Measurements from ENCODE around the gene JAZF1. TPM values are rescaled to one million over a fixed set of nuclear protein-coding genes. Genes with fewer than 3 reads are reported as not detected.

The JAZF1 gene
- total and polyA plus RNA-seq, 4 donors: 5.2 to 16.5 (median 10.7) TPM

DNA sequence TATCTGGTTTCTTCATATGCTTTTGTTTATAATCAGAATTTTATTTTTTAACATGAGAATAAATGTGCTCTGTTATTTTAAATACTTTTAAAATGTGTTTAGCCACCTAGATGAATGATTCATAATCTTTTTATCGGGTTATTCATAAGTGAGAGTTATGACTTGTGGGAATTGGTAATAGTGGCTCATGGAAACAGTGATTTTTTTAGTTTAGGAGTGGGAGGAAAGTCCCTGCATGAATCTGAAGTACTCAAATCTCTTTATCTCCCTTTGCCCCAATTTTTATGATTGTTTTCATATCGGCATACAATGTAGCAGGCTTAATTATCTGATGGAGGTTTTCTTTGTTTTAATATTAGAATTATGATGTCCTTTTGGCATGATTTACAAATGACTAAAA lies 397.7 kb downstream of the JAZF1 start:
- ATAC-seq (ENCODE audit: insufficient read depth, low FRiP score): no peak
- no peak overlapping the region for H3K27ac ChIP-seq (ENCODE audit: low read depth in 1 of 2, low read length in 1 of 2)
- H3K27me3 ChIP-seq (ENCODE audit: control insufficient read depth in 3 of 3, insufficient read depth in 3 of 3, low read length in 2 of 3): no peaks in the 10 kb centered on the region
- no peak for DNase-seq
- H3K4me3 ChIP-seq: no peak overlapping the region
- no peaks in the 10 kb centered on the region for H3K9me3 ChIP-seq (ENCODE audit: control insufficient read depth in 4 of 4, insufficient read depth in 3 of 4, low read length in 3 of 4)
- peaks cover 0 to 2% (median 0%) of the 10 kb centered on the region in 5 donors for H3K4me1 ChIP-seq (ENCODE audit: control insufficient read depth in 5 of 5, insufficient read depth in 5 of 5, low read length in 5 of 5)
- peaks cover 0 to 6% (median 3%) of the 10 kb centered on the region in 4 donors for H3K36me3 ChIP-seq (ENCODE audit: control insufficient read depth in 4 of 4, insufficient read depth in 4 of 4, low read length in 4 of 4)
- 64 to 83% methylated on average over 2 of the region's 2 CpGs for WGBS, 2 donors
- TF ChIP-seq, protein P1, sequence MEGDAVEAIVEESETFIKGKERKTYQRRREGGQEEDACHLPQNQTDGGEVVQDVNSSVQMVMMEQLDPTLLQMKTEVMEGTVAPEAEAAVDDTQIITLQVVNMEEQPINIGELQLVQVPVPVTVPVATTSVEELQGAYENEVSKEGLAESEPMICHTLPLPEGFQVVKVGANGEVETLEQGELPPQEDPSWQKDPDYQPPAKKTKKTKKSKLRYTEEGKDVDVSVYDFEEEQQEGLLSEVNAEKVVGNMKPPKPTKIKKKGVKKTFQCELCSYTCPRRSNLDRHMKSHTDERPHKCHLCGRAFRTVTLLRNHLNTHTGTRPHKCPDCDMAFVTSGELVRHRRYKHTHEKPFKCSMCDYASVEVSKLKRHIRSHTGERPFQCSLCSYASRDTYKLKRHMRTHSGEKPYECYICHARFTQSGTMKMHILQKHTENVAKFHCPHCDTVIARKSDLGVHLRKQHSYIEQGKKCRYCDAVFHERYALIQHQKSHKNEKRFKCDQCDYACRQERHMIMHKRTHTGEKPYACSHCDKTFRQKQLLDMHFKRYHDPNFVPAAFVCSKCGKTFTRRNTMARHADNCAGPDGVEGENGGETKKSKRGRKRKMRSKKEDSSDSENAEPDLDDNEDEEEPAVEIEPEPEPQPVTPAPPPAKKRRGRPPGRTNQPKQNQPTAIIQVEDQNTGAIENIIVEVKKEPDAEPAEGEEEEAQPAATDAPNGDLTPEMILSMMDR (IDR thresholded peaks at IDR 0.05; ENCODE audit: control extremely low read depth, extremely low read depth): no peak
- H3K9ac ChIP-seq (ENCODE audit: insufficient read depth in 1 of 2, low read length in 2 of 2): no peak overlapping the region

DNA sequence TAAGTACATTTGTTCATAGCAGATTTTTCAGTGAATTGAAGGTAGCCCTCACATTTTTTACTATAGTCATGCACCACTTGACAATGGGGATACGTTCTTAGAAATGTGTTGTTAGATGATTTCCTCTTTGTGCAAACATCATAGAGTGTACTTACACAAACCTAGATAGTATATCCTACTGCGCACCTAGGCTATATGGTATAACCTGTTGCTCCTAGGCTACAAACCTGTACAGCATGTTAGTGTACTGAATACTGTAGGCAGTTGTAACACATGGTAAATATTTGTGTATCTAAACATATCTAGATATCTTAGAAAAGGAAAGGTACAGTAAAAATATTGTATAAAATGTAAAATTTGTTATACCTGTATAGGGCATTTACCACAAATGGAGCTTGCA lies 399.4 kb downstream of the JAZF1 start:
- 75 to 77% methylated on average over 2 of the region's 2 CpGs for WGBS, 2 donors
- Histone ChIP-seq H3K27me3 (ENCODE audit: control insufficient read depth in 3 of 3, insufficient read depth in 3 of 3, low read length in 2 of 3) (no peaks in the 10 kb centered on the region), H3K4me3 (no peak overlapping the region), H3K27ac (ENCODE audit: low read depth in 1 of 2, low read length in 1 of 2) (no peak overlapping the region), H3K4me1 (ENCODE audit: control insufficient read depth in 5 of 5, insufficient read depth in 5 of 5, low read length in 5 of 5) (peaks cover 0 to 9% (median 0%) of the 10 kb centered on the region in 5 donors), H3K9me3 (ENCODE audit: control insufficient read depth in 4 of 4, insufficient read depth in 3 of 4, low read length in 3 of 4) (no peaks in the 10 kb centered on the region), H3K36me3 (ENCODE audit: control insufficient read depth in 4 of 4, insufficient read depth in 4 of 4, low read length in 4 of 4) (peaks cover 0 to 5% (median 3%) of the 10 kb centered on the region in 4 donors), H3K9ac (ENCODE audit: insufficient read depth in 1 of 2, low read length in 2 of 2) (no peak overlapping the region)
- ATAC-seq (ENCODE audit: insufficient read depth, low FRiP score): no peak
- TF ChIP-seq, protein P1 (IDR thresholded peaks at IDR 0.05; ENCODE audit: control extremely low read depth, extremely low read depth): no peak
- no peak for DNase-seq

Small RNA genes within 50 kb of the gene (small RNA-seq; reads per million reads assigned to genes)
- not detected for gene RNU6-979P (ENCODE audit: low replicate concordance)

Other genes starting within 250 kb of the JAZF1 start
- 10 to 100 TPM; 12.7 to 23.1 TPM for gene CREB5, start 231.7 kb upstream of the JAZF1 start, total RNA-seq
- gene CREB5, start 231.7 kb upstream of the JAZF1 start, polyA plus RNA-seq: 1 to 10 TPM; 2.7 to 6.6 TPM

All from lung (tissue), 13 donors.